GM18868 (cell line): ENCODE results near the gene OR2AT4.

Source experiments
- ATAC-seq: cut with Tn5 transposase; IDR thresholded peaks from one replicate; pipeline ENCODE4 v1.9.1; 2021; ENCODE audit warnings: mild to moderate bottlenecking, moderate library complexity; ENCODE audit not compliant: unreplicated experiment

Gene OR2AT4

DNA sequence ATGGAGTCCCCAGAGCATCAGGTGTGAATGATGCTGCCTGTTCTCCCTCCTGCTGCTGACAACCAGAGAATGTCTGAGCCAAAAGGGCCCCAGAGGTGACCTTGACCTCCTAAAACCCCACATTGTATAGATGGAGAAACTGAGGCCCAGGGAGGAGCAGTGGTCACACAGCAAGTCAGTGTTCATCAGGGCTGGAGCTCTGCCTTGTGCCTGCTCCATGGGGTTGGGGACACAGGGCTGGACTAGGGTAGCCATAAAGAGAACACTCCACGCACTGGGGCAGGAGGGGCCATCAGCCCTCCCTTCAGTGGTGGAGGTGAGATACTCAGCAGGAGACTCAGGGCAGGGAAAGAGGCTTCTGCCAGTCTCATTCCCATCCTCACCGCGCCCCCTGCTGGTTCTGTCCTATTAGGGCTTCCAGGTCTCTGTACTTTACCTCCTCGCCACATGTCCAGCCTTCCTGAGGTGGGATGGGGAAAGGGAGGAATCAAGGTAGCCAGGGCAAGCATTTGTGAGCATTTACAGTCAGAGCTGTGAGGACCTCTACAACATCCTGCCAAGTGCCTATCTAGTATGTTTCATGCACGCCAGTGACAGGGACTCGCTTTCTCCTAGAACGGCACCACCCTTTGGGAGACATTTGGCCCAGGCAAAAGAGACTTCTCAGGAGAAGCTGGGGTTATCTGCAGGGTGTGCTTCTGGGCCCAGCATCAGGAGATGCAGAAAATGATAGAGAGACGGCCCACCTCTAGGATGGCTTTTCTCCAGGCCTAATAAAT is 64.7 kb downstream of the OR2AT4 start:
- ATAC-seq = no peak
